Measurements from ENCODE around the gene GFRA1.

DNA sequence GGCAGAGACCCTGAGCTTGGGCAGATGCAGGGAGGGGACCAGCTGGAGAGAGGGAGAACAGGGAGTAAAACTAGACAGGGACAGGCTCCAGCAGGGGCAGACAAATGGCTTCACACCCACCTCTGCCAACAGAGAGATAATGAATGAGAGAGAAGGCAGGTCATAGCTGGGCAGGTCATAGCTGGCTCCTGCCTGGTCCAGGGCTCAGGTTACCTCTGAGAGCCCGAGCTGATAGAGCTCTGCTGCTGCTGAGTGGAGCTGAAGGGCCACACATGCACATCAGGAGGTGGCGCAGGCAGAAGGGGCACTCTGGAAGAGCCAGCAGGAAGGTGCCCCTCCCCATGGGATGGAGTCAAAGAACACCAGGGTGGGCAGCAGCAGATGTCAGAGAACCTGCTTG, 154.2 kb downstream of the GFRA1 start:
- TF ChIP-seq POLR2A (IDR thresholded peaks at IDR 0.05) (no peak), POLR2AphosphoS5 (IDR thresholded peaks at IDR 0.05) (no peak), EP300 (IDR thresholded peaks at IDR 0.05) (no peak)
- TF ChIP-seq, protein P1, sequence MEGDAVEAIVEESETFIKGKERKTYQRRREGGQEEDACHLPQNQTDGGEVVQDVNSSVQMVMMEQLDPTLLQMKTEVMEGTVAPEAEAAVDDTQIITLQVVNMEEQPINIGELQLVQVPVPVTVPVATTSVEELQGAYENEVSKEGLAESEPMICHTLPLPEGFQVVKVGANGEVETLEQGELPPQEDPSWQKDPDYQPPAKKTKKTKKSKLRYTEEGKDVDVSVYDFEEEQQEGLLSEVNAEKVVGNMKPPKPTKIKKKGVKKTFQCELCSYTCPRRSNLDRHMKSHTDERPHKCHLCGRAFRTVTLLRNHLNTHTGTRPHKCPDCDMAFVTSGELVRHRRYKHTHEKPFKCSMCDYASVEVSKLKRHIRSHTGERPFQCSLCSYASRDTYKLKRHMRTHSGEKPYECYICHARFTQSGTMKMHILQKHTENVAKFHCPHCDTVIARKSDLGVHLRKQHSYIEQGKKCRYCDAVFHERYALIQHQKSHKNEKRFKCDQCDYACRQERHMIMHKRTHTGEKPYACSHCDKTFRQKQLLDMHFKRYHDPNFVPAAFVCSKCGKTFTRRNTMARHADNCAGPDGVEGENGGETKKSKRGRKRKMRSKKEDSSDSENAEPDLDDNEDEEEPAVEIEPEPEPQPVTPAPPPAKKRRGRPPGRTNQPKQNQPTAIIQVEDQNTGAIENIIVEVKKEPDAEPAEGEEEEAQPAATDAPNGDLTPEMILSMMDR (IDR thresholded peaks at IDR 0.05), result no peak
